Activated T-helper 1 cell treated with anti-CD3 and anti-CD28 coated beads, Interleukin-12 subunit alpha, Interleukin-12 subunit beta, Interleukin-2, Interleukin-4 antibody, amounts not matched to agents 30 ng/mL and 10 ng/mL and 1 ng/mL, durations not matched to agents 14 hours and 24 hours and 36 hours (primary cell): ENCODE data around the gene CDK19. TPM values are rescaled to one million over a fixed set of nuclear protein-coding genes. Genes with fewer than 3 reads are reported as not detected.

Source experiments
- DNase-seq: peaks from one replicate; pipeline ENCODE4 v3.0.0; 2021; ENCODE audit warnings: low spot score
- H3K27ac Mint-ChIP-seq: one replicate; pipeline ENCODE4 v1.8.0; 2021; ENCODE audit warnings: mild to moderate bottlenecking, mixed read lengths
- H3K27me3 Mint-ChIP-seq: one replicate; pipeline ENCODE4 v1.8.0; 2022; ENCODE audit warnings: mild to moderate bottlenecking, moderate library complexity, mixed read lengths; ENCODE audit not compliant: insufficient read depth
- H3K36me3 Mint-ChIP-seq: one replicate; pipeline ENCODE4 v1.8.0; 2021; ENCODE audit warnings: low read depth, mixed read lengths
- H3K4me1 Mint-ChIP-seq: one replicate; pipeline ENCODE4 v1.8.0; 2021; ENCODE audit warnings: low read depth, mixed read lengths
- H3K4me3 Mint-ChIP-seq: one replicate; pipeline ENCODE4 v1.8.0; 2021; ENCODE audit warnings: mild to moderate bottlenecking, moderate library complexity, mixed read lengths
- H3K9me3 Mint-ChIP-seq: one replicate; pipeline ENCODE4 v1.8.0; 2021; ENCODE audit warnings: mixed read lengths
- intact Hi-C: fragments of 100-400 bp; cut with micrococcal nuclease; formaldehyde crosslinking; loops from one replicate; pipeline ENCODE4 v1.15.1; 2024
- total RNA-seq: library from RNA; stranded (reverse); gene quantifications from 2 replicates; pipeline ENCODE4 v1.2.3, GENCODE V29; 2022

The CDK19 gene
- total RNA-seq, 1 donor from 2014 or later = 12.4 TPM

DNA sequence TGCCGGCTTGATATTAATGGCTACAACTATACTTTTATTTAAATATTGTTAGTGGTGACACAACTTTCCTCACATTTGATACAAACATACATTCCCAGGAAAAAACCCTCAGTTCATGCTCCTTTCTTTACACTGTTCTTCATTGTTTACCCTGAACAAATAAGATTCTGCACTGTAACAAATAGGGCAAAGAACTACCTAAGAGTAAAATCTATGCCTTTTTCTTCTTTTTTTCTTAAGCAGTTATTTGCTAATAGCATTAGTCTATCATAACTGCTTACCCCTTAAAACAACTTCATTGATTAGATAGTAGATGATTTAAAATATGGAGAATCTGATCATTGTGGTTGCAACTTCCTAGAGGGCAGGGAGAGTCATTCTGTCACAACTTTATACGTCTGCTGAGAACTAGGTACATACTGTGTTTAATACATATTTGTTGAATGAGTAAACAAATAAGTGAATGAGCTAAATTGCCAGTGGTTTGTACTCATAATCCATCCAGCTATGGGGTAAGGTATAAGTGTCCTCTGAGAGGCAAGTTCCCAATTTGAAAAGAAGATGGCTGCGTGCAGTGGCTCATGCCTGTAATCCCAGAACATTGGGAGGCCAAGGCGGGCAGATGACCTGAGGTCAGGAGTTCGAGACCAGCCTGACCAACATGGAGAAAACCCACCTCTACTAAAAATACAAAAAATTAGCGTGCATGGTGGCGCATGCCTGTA, 161.0 kb downstream of the CDK19 start:
- intact Hi-C loops = no loop called here
- Mint-ChIP-seq H3K4me3 (no peak overlapping the region), H3K9me3 (no peaks in the 10 kb centered on the region), H3K36me3 (peaks cover 5% of the 10 kb centered on the region), H3K4me1 (no peaks in the 10 kb centered on the region), H3K27ac (no peak overlapping the region), H3K27me3 (no peaks in the 10 kb centered on the region)
- no peak for DNase-seq

DNA sequence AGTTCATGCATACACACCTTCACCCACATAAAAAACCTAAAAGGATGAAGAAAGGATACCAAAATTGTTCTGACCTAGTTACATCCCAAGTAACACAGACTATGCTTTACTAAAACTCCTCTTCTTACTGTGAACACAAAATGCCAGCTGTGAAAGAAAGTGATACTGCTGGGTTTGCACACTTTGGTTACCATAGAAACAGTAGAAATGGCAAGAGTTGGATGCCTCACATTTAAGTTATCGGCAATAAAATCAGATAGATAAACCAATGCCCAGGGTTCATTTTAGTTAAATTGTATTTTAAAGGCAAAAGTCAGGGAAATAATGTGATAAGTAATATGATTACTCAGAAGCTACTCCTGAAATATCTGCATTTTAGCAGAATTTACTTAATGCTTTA, 161.9 kb downstream of the CDK19 start:
- Mint-ChIP-seq H3K36me3 (peaks cover 6% of the 10 kb centered on the region), H3K4me1 (no peaks in the 10 kb centered on the region), H3K27me3 (no peaks in the 10 kb centered on the region), H3K9me3 (no peaks in the 10 kb centered on the region), H3K4me3 (no peak overlapping the region), H3K27ac (no peak overlapping the region)
- no peak for DNase-seq
- intact Hi-C loops = no loop called here

DNA sequence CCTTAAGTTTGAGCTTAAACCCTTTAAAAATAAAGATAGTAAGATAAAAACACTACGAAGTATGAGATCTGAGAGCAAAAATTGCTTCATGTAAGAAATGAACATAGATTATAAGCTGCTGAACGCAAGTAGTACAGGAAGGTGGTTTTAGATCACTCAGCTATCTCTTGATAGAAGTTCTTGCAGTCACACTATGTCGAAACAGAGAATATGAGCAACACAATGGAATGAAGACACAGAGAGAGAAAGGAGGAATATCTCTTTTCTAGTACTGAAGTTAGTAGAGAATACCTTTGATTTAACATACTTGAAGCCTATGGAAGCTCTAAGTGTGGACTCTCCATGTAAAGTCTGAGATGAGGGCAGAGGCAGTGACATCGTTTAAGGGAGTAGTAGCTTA, 162.7 kb downstream of the CDK19 start:
- DNase-seq = no peak
- no peaks in the 10 kb centered on the region for H3K9me3 Mint-ChIP-seq
- no peak overlapping the region for H3K4me3 Mint-ChIP-seq
- peaks cover 6% of the 10 kb centered on the region for H3K36me3 Mint-ChIP-seq
- intact Hi-C loops = no loop called here
- H3K27me3 Mint-ChIP-seq = no peaks in the 10 kb centered on the region
- H3K4me1 Mint-ChIP-seq = no peaks in the 10 kb centered on the region
- H3K27ac Mint-ChIP-seq = no peak overlapping the region

DNA sequence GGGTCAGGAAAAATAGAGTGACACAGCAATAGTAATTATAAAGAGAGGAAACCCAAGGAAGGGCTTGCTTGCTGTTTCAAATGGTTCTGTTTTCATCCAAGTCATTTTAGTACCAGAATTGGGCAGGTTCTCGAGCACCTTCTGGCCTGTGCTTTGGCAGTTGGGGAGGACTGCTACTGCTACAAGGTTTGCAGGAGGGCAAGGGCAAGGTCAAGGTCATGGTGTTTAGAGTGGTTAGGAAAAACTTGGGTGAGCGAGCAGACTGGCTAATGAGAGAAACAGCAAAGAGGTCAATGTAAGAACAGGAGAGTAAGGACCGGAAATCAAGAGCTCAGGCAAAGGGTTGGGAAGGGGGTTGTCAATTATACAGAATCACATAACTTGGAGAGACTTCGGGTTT, 164.5 kb downstream of the CDK19 start:
- H3K27me3 Mint-ChIP-seq = no peaks in the 10 kb centered on the region
- peaks cover 9% of the 10 kb centered on the region for H3K36me3 Mint-ChIP-seq
- H3K27ac Mint-ChIP-seq = no peak overlapping the region
- DNase-seq = no peak
- no peak overlapping the region for H3K4me3 Mint-ChIP-seq
- no peaks in the 10 kb centered on the region for H3K9me3 Mint-ChIP-seq
- intact Hi-C loops = no loop called here
- H3K4me1 Mint-ChIP-seq = no peaks in the 10 kb centered on the region

DNA sequence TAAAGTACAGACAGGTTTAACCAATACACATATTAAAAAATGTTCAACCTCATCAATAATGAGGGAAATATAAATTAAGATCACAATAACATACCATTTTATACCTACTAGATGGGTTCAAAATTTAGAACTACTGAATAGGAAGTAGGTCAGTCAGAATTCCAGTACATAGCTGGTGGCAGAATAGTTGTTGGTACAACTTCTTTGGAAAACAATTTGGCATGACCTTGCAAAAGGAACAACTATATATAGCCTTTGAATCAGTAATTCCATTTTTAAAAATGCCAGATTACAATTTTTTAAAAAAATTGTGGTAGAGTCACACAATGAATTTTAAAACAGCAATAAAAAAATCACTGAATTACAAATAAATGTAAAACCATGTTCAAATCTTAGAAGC, 165.6 kb downstream of the CDK19 start:
- intact Hi-C loops = no loop called here
- Mint-ChIP-seq H3K4me1 (no peaks in the 10 kb centered on the region), H3K27me3 (no peaks in the 10 kb centered on the region), H3K27ac (no peak overlapping the region), H3K4me3 (no peak overlapping the region), H3K9me3 (no peaks in the 10 kb centered on the region), H3K36me3 (peaks cover 8% of the 10 kb centered on the region)
- no peak for DNase-seq

DNA sequence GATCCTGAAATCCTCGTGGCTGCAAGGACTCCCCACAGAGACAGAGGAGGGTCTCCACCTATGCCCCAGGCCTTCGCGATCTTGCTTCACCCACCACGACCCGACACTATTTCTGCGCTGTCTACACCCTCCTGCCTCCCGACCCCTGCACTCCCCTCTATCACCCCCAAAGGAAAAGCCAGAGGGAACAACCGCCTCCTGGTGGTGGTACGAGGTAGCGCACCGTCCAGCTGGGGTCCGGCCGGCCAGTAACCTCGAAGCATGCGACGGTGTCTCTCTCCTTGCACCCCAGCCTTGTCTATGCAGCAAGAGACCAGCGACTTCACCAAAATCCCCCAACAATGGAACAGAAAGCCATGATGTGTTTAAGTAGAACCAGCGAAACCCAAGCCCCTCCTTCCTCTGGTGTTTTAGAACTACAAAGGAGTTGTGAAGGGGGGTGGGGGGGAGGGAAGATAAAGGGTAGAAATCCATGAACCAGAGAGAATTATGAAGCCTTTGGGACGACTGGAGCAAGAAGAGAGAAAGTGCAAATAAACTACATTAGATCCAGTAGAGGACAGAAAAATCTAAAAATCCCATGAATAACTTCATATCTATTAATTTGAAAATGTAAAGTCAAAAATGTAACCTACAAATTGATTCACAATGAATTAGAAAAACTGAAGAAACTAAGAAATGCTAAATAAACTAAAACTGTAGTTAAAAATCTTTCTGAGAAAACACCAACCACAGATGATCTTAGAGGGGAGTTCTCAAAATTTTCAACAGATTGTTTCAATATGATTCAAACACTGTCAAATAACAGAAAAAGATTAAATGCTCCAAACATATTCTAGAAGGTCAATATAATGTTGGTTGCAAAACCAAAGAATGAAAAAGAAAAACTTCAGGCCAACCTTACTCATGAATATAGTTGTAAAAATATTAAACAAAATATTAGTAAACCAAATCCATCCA, 168.0 kb downstream of the CDK19 start:
- no peaks in the 10 kb centered on the region for H3K9me3 Mint-ChIP-seq

DNA sequence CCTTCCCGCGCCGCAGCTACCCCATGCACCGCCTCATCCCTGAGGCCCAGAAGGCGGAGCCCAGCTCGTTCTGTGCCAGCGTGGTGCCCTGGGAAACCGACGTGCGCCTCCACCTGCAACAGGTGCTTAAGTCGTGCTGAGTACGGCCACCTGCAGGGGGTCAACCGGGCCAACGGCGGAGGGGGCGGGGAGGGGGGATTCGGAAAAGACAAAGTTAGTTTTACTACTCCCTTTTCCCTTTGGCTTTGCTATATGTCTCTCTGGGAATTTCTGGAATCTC, 168.9 kb downstream of the CDK19 start:
- no peak overlapping the region for H3K27ac Mint-ChIP-seq
- no peaks in the 10 kb centered on the region for H3K4me1 Mint-ChIP-seq
- intact Hi-C loops = no loop called here
- no peak for DNase-seq
- H3K27me3 Mint-ChIP-seq = no peaks in the 10 kb centered on the region
- peaks cover 8% of the 10 kb centered on the region for H3K36me3 Mint-ChIP-seq
- no peak overlapping the region for H3K4me3 Mint-ChIP-seq
- no peaks in the 10 kb centered on the region for H3K9me3 Mint-ChIP-seq

More for the DNA sequence above, 168.0 kb downstream of the CDK19 start:
- Mint-ChIP-seq H3K27ac (no peak overlapping the region), H3K36me3 (peaks cover 8% of the 10 kb centered on the region), H3K4me1 (no peaks in the 10 kb centered on the region), H3K4me3 (no peak overlapping the region), H3K27me3 (no peaks in the 10 kb centered on the region)
- intact Hi-C loops = no loop called here
- DNase-seq = no peak

DNA sequence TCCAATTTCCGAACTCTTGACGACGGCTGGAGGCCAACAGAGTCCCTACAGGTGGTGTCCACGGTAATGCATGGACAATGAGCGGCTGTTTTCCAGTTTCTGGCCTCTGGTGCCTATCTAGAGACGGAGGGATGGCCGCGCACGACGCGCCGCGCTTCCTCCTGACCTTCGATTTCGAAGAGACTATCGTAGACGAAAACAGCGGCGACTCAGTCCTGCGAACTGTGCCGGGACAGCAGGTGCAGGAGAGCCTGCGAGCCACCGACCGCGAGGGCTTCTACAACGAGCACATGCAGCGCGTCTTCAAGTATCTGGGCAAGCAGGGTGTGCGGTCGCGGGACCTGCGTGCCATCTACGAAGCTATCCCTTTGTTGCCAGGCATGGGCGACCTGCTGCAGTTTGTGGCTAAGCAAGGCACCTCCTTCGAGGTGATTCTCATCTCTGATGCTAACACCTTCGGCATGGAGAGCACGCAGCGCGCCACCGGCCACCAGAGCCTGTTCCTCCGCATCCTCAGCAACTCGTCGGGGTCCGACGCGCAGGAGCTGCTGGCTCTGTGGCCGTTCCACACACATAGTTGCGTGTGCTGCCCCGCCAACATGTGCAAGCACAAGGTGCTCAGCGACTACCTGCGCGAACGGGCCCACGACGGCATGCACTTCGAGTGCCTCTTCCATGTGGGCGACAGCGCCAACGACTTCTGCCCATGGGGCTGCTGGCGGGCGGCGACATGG, 169.4 kb downstream of the CDK19 start:
- no peak overlapping the region for H3K27ac Mint-ChIP-seq
- no peaks in the 10 kb centered on the region for H3K4me1 Mint-ChIP-seq
- H3K27me3 Mint-ChIP-seq = no peaks in the 10 kb centered on the region
- H3K4me3 Mint-ChIP-seq = no peak overlapping the region
- no peaks in the 10 kb centered on the region for H3K9me3 Mint-ChIP-seq
- peaks cover 10% of the 10 kb centered on the region for H3K36me3 Mint-ChIP-seq
- intact Hi-C loops = no loop called here
- DNase-seq = no peak

DNA sequence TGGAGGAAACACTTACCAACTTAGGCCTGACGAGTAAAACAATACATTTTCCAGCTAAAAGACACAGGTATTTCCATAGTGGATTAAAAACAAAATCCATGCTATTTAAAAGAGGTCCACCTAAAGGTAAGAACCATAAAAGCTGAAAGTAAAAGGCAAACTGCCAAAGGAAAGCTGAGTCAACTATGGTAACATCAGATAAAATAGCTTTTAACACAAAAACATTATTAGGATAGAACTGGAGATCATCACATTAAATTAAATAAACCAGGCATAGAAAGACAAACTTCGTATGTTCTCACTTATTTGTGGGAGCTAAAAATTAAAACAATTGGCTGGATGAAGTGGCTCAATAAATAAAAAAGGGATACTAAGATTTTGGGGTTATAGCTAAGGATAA, 172.1 kb downstream of the CDK19 start:
- Mint-ChIP-seq H3K27ac (no peak overlapping the region), H3K36me3 (peaks cover 10% of the 10 kb centered on the region)
- intact Hi-C loops = no loop called here

DNA sequence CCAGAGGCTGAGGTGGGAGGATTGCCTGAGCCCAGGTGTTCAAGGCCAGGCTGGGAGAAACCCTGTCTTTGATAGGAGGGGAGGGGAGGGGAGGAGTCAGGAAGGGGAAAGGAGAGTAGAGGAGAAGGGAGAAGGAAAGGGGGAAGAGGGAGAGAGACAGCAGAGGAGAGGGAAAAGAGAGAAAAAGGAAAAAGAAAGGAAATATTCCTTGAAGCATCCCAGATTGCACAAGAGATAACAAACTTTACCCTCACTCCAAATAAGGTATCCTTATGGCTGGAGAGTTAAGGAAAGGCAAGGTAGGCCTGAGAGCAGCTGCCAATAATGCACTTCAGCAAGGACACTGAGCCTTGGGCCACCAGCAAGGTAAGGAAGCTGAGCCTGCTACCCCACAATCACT, 172.6 kb downstream of the CDK19 start:
- Mint-ChIP-seq H3K36me3 (peaks cover 10% of the 10 kb centered on the region), H3K9me3 (no peaks in the 10 kb centered on the region), H3K27me3 (no peaks in the 10 kb centered on the region), H3K27ac (no peak overlapping the region), H3K4me1 (no peaks in the 10 kb centered on the region), H3K4me3 (no peak overlapping the region)
- DNase-seq = no peak
- intact Hi-C loops = no loop called here

More for the DNA sequence above, 172.1 kb downstream of the CDK19 start:
- Mint-ChIP-seq H3K4me1 (no peaks in the 10 kb centered on the region), H3K27me3 (no peaks in the 10 kb centered on the region), H3K9me3 (no peaks in the 10 kb centered on the region), H3K4me3 (no peak overlapping the region)
- DNase-seq = no peak

DNA sequence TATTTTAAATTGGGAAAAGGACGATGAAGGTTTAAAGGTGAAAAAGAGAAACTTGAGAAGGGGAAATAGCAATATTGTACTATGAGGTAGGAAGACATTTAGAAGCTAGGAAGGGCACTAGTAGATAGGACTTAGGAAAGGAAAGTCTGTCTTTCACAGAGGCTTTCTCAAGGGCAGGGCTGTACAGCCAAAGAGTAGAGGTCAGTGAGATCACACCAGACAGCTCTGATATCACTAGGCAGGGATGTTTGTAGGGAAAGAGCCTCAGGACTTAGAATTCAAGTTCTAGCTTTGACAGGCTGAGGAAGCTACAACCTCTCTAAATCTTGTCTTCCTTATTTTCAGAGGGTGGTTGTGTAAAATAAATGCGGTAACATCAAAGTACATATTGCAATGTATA, 178.5 kb downstream of the CDK19 start:
- Mint-ChIP-seq H3K4me3 (no peak overlapping the region), H3K4me1 (no peaks in the 10 kb centered on the region), H3K9me3 (no peaks in the 10 kb centered on the region), H3K36me3 (peaks cover 8% of the 10 kb centered on the region), H3K27ac (no peak overlapping the region), H3K27me3 (no peaks in the 10 kb centered on the region)
- intact Hi-C loops = no loop called here
- DNase-seq = no peak

DNA sequence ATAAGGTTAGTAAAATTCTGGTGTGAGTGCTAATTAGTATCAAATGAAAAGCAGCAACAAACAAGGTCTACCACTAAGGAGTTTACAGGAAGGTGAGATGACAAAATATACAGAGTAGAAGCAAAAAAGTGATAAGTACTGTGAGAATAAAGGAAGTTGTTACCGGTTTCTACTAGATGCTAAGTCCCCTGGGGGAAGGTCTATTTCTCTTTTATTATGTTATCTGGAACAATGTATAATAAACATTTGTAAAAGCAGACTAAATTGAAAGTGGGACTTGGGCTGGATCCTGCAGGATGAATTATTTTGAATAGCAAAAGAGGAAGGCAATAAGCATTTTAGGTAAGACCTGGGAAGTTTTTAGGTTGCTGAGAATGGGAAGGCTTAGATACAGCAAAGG, 180.2 kb downstream of the CDK19 start:
- Mint-ChIP-seq H3K27me3 (no peaks in the 10 kb centered on the region), H3K27ac (no peak overlapping the region), H3K4me3 (no peak overlapping the region), H3K36me3 (peaks cover 5% of the 10 kb centered on the region), H3K9me3 (no peaks in the 10 kb centered on the region), H3K4me1 (no peaks in the 10 kb centered on the region)
- intact Hi-C loops = no loop called here
- no peak for DNase-seq

DNA sequence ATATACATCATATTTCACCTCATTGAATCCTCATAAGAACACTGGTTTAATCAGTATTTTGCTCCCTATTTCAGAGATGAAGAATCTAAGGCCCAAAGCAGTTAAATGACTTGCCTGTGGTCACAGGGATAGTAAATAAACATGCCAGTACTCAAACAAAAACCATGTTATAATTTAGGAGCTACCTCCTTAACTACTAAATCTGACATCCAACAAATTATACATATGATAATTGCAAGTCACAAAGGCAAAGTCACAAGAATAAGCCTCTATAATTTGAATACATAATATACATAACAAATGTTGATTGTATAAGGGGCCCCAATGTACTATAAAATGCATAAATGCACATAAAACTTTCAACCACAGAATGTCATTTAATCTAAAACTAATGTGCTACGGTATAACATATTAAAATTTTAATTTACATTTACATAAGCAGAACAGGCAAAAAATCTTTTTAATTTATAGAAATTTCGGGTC, 181.5 kb downstream of the CDK19 start:
- DNase-seq = no peak
- Mint-ChIP-seq H3K4me3 (no peak overlapping the region), H3K36me3 (peaks cover 3% of the 10 kb centered on the region), H3K27me3 (no peaks in the 10 kb centered on the region), H3K27ac (no peak overlapping the region), H3K4me1 (no peaks in the 10 kb centered on the region), H3K9me3 (no peaks in the 10 kb centered on the region)
- intact Hi-C loops = no loop called here
